IPS-NIHi7 (cell line): ENCODE data around the gene NMT1.

ENCODE experiments used
- DNase-seq: peaks from one replicate; pipeline ENCODE4 v3.0.0; 2012; ENCODE audit warnings: mixed read lengths; ENCODE audit errors: extremely low spot score

NMT1 gene

DNA sequence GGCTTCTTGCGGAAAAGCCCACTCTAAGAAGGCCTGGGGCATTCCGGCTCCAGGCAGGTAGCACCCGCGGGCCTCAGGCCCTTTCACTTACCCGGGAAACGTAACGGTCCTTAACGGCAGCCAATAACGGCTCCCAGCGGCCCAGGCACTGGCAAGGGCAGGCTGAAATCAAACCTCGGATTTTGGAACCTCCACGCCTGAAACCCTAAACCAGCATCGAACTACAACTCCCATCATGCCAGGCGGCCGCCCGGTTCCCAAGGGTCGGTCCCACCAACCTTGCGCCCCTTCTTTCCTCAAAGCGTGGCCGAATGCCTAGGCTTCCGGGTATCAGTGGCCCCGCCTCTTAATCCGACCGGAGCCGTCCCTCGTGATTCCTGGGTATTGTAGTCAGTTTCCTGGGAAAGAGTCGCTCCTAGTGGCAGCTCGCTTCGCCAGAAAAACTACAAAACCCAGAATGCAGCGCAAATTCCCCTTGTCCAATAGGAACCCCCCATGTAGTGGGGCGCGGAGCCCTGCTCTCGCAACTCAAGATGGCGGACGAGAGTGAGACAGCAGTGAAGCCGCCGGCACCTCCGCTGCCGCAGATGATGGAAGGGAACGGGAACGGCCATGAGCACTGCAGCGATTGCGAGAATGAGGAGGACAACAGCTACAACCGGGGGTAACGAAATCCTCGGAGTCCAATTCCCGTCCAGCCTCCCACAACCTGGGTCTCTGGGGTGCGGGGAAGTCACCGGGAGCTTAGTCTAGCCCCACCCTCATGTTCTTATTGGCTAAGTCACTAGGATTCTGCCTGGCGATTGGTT lies at the start of gene NMT1:
Gene NMT1 (plus strand): TSS at position 521 of the 809 bp plus-strand sequence. CDS start 13 bp downstream, at position 534.
- DNase-seq, result peak; percentile 96

DNA sequence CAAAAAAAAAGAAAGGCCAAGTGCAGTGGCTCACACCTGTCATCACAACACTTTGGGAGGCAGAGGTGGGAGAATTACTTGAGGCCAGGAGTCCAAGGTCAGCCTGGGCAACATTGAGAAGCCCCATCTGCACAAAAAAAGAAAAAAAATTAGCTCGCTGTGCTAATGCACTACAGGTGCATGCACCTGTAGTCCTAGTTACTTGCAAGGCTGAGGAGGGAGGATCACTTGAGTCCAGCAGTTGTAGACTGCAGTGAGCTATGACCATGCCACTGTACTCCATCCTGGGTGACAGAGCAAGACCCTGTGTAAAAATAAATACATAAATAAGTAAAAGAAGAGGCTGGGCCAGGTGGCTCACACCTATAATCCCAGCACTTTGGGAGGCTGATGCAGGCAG lies 49.4 kb upstream of the NMT1 start:
- no peak for DNase-seq

DNA sequence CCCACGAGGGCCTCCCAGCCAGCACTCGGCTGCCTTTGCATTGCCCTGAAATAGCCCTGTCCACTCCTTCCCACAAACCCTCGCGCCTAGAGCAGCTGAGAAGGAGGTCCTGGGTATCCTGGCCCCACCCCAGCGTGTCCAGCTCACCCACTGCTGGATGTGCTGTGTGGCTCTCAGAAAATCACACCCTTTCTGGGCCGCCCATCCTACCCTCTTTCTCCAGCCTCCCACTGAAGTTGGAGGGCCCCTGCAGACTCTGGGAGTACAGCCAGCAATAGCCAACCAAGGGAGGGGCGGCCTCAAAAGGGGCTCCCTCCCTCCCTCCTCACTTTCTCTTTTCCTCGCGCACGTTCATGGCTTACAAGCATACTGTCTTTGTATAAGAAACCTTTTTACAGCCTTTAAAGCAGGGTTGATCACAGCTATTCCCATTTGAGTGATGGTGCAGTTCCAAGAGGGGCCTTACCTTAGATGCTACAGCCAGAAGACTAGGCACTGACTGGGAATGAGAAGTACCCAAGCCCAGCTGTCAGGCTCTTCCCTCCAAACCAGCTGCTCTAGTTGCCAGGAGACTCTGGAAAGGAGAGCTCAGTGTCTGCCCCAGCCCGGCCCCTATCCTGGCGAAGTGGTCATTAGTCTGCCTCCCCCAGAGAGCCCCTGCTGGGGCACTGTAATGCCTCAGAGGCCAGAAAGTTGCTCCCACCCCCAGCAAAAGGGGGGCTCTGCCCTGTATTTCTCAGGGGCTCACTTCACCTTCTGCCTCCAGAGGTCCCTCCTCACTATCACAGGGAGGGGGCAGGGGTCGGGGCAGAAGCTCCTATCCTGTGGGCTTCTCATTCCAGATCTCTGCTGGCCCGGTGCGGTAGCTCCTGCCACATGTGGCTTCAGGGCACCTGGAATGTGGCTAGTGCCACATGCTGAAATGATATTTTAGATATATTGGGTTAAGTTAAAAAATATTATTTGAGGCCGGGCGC lies 47.8 kb upstream of the NMT1 start:
- DNase-seq, result no peak

DNA sequence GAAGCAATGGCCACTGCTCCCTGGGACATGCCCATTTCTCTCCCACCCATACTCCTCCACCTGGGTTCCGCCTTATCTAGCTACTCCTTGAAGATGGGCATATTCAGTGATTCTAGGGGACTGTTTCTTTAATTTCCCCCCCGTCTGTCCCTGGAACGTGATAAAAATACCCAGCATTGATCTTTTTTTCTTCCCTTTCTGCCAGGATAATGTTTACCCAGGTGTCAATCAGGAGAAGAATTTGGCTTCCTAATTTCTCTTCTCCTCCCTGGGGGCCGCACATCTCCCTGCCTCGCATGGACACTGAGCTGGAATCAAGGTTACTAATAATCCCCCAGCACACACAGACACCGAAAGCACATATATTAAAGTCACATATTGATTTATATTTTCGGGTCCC lies 44.9 kb upstream of the NMT1 start:
- no peak for DNase-seq

DNA sequence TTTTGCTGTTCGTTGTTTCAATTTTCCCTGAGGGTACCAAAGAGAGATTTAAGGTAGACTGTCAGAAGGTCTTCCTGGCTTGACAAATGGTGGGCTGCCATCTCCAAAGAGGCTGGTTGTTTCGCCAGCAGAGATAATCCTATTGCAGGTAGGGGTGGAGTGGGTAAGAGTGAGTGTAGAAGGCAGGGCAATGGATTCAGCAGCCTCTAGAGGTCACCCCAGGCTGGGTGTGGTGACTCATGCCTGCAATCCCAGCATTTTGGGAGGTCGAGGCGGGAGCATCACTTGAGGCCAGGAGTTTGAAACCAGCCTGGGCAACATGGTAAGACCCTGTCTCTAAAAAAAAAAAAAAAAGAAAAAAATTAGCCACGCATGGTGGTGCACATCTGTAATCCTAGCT lies 44.3 kb upstream of the NMT1 start:
- DNase-seq, result no peak

DNA sequence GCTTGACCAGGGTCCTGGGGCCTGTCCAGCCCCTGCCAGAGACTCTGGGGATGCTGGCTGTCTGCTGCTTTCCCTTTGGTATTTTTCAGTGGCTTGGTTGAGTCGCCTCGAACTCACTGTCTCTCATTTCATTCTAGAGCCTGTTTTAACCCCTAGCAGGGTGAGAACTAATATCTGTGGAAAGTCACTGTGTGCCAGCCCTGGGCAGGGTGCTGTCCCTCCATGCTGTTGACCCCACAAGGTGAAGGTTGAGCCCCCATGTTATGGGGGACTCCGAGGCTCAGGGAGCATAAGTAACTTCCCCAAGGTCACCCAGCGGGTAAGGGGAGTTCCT lies 42.6 kb upstream of the NMT1 start:
- DNase-seq, result no peak

DNA sequence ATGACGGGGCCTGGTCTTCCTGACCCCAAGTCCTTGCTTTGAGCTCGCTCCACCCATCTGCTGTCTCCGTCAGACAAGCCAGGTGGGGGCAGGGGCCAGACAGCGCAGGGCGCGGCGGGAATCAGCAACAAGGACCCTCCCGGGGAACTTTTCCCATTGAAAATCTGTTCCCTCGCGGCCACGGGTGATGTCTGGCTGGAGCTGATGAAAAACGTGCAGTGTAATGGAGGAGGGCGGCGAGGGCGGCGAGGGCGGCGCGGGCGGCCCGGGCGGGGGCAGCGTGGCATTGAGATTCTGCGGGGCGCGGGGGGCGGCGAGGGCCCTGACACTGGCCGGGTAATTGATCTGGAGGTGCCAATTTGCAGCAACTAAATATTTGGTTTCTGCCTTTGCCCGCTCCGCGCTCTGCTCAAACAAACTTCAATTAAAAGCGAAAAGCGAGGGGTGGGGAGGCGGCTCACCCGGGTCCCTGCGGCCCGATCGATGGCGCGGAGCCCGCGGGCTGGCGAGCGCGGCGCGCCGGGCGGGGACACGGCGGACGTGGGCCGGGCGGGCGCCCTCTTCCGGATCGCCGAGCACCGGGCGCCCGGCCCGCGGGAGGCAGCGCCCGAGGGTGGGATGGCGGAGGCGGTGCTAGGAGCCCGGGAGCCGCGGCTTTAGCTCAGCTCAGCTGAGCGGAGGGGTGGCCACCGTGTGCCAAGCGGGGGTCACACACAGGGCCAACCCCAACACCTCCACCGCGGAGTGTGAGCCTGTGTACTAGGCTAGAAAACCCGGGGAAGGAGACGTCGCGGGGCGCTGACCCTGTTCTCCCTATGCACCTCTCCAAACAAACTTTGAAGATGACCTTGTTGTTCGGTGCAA lies 42.0 kb upstream of the NMT1 start:
- DNase-seq, result no peak

DNA sequence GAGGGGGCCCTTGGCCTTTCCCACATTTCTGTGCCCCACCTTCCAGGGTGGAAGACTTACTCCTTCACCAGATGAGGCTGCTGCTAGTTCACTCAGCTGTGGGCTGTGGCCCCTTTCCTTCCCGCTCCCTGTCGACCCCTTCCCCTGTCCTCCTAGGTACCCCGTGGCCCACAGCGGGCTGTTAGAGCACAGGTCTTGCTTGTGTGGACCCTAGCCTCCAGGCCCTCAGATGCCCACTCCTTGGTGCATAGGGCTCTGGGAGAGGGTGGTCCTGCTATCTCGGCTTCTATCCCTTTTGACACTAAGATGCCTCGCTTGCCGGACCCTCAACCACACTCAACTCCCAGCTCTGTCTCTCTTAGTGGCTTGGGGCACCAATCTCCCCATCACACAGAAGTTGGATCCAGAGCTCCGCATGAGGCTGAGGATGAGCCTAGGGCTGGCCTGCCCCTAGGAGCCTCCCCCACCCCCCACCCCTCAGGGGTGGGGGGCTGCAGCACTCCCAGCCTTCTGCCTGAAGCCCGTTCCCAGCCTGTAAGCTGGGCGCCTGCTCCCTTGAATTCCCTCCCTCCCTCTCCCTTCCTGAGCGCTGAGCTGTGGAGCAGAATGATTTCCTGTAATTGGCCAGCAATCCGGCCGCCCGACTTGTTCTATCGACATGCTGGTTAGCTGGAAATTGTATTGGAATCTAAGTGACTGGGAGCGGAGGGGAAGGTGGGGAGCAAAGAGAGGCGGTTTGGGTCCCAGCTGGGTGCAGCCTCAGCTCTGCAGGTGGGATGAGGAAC lies 40.6 kb upstream of the NMT1 start:
- no peak for DNase-seq

DNA sequence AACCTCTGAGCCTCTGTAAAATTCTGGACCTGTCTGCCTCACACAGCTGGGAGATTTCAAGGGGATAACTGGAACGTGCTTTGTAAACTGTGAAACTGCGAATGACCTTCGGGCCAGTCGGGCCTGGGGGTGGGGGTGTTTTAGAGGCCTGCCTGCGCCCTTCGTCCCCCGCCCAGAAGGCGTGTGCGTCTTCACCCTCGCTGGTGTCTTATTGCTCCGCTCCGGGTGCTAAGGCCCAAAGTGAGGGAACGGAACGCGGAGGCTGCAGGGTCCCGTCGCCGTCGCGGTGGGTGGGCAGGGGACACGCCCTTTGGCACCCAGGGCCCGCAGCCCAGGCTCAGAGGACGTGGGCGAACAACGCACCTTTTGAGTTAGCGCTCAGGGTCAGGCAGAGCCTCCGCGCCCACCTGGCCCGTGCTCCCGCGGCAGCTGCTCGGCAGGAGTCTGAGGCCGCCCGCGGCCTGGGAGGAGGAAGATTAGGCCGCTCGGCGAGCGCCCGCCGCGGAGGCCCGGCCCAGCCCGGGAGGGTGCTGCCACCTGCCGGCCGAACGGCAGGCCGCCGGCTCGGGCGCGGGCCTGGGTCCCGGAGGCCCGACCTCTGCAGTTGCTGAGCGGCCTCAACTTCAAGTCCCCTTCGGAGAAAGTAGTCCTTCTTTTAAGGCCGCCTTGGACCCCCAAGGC lies 39.4 kb upstream of the NMT1 start:
- DNase-seq, result peak; percentile 93

DNA sequence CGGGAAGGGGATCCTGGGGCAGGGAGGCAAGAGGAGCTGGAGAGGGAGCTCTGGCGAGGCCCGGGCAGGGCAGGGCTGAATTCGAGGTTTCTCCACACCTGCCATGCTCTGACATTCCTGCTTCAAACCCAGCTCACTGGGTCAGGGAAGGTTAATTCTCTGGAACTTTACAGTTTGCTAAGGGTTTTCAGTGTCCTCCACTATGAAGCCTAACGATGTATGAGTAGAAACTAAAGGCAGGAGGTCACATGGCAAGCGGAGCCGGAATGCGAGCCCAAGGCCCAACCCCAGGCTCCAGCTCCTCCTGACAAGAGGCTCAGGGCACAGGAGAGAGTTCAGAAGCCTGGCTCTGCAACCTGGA lies 38.8 kb upstream of the NMT1 start:
- DNase-seq, result no peak

DNA sequence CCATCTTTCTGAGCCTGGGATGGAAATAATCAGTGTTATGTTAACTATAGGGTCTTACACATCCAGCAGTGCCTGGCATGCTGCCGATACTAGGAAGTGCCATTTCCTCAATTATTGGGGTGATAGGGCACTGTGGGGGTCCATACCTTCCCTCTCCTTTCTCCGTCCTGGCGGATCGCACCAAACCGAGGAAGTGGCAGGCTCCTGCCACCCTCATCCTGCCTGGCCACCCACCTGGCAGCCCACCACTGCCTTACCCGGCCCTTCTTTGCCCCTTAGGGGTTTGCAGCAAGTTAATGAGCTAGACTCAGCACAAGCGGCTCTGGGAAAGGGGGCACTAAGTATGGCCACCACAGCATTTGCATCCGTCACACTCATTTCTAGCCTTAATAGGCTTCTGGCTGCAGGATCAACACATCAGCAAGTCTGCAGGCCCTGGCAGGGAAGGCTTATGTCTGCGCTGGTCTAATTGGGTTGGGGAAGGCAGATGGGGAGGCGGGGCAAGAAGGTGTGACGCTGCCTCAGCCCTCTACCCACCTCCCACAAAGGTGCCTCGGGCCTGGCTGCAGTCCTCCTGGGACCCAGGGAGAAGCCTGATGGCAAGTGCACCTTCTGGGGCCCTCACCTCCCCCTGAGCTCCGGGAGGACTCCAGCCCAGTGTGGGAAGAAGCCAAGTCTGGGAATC lies 38.3 kb upstream of the NMT1 start:
- DNase-seq, result no peak

DNA sequence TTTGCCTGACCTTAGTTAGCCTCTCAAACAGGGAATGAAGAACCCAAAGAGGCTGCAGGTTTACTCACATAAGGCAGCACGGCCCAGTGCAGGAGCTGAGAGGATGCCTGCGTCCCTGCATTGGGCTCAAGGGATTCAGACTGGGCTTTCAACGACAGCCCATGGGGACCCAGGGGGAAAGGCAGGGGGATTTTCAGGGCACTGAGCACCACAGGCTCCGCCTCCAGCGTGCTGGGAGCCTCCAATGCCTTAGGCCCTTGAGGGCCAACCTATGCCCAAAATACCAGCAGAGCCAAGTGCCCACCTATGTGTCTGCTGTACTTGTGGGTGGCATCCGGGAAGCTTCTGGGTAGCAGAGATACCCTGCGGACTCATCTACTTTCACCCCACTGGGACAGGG lies 32.0 kb upstream of the NMT1 start:
- no peak for DNase-seq

DNA sequence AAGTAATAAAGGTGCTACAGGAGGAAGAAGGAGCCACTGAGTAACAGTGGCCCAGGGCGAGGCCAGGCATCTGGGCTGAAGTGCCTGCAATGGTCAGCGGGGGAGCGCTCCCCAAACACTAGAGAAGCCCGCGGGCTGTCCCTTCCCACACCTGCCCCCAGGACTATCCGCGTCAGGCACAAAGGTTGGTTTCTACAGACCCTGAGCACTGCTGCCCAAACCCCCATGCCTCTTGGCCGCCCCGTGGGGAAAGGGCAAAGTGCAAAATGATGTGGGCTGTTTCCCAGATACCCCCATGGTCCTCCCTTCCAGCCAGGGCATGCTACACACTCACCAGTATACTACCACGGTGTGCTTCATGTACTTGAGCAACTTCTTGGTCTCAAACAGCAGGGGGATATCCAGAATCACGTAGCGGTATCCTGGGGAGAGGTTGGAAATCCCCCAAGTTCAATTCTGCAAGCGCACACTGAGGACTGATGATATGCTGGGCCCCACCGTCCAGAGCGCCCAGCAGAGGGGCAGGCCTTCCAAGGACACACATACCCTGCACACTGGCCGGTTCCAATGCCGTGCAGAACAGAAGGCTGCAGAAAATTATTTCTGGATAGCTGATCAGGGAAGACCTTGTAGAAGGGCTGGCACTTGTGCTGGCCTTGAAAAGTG lies 31.2 kb upstream of the NMT1 start:
- no peak for DNase-seq

DNA sequence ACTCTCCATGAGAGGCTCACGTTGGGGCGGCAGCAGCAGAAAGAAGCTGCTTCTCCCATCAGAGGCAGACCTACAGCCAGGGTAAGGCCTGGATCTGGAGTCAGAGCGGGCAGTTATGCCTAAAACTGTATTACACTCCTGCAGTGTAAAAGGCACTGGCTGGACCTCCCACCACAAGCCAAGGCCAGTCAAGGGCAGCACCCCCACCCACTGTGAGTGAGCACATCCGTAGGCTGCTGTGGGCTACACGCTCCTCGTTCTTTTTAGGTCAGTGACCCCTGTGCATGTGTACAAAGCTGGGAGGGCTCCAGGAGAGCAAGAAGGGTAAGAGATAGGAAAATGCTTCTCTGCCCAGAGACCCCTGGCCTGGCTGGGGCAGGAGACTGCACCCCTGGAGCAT lies 30.4 kb upstream of the NMT1 start:
- no peak for DNase-seq

DNA sequence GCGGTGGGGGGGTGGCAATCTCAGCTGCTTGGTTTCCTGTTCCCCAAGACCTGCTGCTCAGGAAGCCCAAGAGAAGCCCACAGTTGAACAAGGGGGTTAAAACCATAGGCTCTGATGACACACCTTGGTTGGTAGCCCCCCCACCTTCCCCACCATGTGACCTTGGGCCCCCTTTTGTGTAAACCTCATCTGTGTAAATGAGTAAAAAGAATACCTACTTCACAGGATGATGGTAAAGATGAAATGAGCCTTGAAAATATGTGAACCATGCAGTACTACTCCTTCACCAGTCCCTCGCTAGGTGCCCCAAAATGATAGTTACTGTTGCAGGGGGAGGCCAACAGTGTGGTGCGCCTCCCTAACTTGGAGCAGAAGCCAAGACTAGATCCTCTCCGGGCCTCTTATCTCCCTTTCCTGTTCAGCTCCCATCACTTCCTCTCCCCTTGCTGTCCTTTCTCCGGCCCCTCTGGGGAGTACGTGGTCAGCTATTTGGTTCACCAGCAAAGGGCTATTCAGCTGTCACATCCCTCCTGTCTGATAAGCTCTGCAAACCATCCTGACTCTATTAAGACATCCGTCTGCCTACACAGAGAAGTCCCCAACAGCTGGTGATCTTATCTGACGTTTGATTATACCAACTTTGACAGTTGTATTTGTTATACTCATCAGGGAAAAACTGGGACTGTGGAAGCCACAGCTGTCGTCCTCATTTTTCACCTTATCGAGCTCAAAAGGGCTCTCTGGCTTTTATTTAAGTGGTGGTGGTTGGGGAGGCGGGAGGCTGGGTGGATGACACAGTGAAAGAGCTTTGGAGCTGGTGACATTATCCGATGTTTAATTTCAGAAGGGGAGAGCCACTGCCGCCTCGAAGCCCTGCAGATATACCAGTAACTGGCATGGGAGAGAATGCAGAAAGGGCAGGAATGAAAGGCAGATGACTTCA lies 29.6 kb upstream of the NMT1 start:
- DNase-seq, result no peak

DNA sequence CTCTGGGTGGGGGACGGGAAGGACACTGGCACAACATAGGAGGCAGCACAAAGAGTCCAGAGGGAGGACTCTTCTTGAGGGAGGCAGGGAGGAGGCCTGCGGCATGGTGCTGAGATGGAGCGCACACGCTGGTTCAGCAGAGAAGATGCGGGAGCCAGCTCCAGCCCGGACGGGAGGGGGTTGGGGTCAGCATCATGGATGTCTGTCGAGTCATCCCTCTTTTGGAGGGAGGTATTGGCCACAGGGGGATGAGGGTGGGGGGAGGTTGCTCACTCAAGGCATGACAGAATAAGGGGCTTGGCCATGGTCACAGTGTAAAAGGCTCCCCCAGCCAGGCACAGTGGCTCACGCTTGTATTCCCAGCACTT lies 29.0 kb upstream of the NMT1 start:
- no peak for DNase-seq

DNA sequence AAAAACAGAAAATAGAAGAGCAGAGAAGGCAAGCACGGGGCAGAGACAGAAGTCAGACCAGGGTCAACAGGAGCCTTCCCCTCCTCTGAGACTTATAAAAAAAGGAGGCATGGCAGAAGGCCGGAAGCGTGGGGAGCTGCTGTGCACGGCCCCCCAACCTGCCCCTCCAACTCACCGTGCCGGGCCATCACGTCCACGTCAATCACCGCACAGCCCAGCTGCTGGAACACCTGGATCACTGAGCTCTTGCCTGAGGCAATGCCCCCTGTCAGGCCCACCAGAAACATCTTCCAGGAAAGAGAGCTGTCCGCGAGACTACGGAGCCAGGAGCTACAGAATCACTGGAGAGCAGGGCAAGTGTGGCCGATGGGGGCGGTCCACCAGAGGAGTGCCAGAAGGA lies 26.5 kb upstream of the NMT1 start:
- no peak for DNase-seq

DNA sequence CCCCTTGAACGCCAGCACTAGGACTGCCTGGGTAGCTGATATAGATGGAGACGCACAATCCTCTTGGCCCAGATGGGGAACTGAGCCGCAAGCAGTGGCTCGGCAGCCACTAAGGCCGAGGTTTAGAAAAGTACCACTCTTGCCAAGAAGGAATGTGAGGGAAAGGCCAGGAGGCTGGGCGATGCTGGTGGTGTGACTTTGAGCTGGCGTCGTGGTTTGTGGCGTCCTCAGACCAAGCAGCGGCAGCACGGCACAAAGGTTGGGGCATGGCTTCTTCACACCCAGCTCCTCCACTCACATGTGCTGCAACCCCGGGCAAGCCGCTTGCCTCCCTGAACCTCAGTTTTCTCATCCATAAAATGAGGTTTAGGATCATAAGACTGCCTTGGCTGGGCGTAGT lies 25.3 kb upstream of the NMT1 start:
- no peak for DNase-seq

DNA sequence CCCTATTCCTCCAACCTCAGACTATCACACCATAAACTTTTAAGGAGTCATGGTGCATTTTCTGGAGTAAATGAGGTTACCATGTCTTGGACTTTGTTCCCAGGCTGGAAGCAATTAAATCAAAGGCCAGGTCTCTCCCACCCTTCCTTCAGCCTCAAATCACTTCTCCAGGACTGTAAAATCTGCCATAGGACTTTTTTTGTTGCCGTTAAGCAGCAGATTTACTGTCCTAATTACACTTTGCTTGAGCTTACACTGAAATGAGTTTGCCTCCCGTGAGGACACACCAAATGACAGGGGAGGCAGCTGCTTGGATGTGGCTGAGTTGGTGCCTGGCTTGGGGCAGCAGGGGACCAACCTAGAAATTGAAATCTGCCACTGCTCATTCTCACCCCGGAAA lies 24.4 kb upstream of the NMT1 start:
- DNase-seq, result no peak
